PFSK-1 (cell line): ENCODE data around the gene NYNRIN.

Experiments used
- FOXP2 ChIP-seq: optimal IDR thresholded peaks from 2 replicates; pipeline ENCODE3; 2011; ENCODE audit warnings: borderline replicate concordance, control low read depth, inconsistent platforms; ENCODE audit not compliant: insufficient read depth; ENCODE audit errors: extremely low read length, extremely low read depth
- POLR2AphosphoS5 ChIP-seq: IDR thresholded peaks from 2 replicates; pipeline ENCODE4 v1.6.1; 2012; ENCODE audit warnings: low read depth, mild to moderate bottlenecking, control low read depth, low read length, moderate library complexity
- REST ChIP-seq, 2 experiments: IDR thresholded peaks; 2 replicates each; pipeline versions ENCODE4 v1.6.1 to v1.8.0; 2011 to 2012; ENCODE audit warnings: low read depth in 2 of 2, low read length in 2 of 2, control low read depth in 1 of 2, inconsistent platforms in 1 of 2, mild to moderate bottlenecking in 1 of 2, moderate library complexity in 1 of 2; ENCODE audit not compliant: insufficient read depth in 1 of 2
- SIN3A ChIP-seq: IDR thresholded peaks from 2 replicates; pipeline ENCODE4 v1.6.1; 2012; ENCODE audit warnings: mild to moderate bottlenecking, low read length, moderate library complexity, borderline replicate concordance; ENCODE audit not compliant: insufficient read depth
- TAF1 ChIP-seq: IDR thresholded peaks from 2 replicates; pipeline ENCODE4 v1.6.1; 2012; ENCODE audit warnings: low read length, control low read depth, borderline replicate concordance; ENCODE audit not compliant: insufficient read depth

NYNRIN gene

DNA sequence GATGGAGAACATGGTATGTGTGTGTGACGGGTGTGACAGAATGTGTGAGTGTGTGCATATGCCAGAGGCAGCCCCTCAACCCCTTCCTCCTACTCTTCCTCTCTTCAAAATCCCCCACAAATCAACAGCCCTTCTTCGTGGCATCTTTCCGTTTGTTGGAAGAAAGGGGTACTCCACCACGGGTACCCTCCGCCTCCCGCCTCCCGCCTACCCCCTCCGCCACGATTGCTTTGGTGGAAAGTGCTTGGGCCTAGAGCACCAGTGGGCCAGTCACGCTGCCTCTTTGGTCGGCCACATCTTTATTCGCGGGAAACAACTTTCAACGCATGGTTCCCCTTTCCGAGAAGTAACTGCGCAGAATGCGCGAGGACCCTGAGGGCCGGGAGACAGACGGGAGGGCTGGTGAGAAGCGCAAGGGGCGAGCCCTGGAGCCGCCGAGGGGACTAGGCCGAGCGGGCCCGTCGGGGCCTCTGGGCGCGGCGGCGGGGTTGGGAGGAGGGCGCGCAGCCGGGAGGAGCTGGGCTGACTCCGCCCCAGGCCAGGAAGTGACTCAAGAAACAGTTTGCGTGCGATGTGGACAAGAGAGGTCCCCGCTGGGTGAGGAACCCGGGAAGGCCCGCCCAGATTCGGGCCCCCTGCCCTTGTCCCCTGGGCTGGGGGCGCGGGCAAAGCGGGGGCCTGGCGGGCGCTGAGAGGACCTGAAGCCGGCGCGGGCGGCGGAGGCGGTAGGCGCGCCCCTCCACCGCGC, 30.8 kb downstream of the NYNRIN start, which contains the start of the genes CBLN3 and KHNYN:
TSS of gene CBLN3 (minus strand) at position 274 of the 748 bp plus-strand sequence. CDS start 614 bp downstream, outside the sequence.
TSS of gene KHNYN (plus strand) at position 560 of the 748 bp plus-strand sequence. CDS start 777 bp downstream, outside the sequence.
- TF ChIP-seq TAF1 (no peak), POLR2AphosphoS5 (peak; percentile 68), REST (IDR thresholded peaks at IDR 0.05; ENCODE audit: insufficient read depth in 1 of 2, low read depth in 2 of 2, low read length in 2 of 2) (no peak), FOXP2 (peak; percentile 72)

DNA sequence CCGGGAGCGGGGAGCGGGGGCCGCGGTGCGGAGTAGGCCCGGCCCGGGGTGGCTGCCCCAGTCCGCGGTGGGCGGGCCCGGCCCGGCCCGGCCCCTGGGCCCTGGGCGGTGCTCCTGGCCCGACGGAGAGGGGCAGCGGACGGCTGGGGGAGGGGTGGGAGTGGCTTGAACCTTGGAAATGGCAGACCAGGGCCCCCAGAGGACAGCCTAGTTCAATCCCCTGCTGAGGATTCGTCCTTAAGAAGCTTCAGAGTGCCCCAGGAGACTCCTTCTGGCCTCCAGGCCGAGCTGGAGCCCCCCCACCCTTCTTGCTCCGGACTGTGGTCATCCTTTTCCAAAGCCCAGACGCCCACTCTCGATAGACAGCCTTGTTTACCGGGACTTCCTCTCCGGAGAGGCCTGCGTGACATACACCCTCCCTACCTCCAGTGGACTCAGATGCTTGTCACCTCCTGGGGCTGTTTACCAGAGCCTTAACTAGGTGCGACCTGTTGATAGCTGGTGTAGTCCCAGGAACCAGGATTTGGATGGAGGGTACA, 31.4 kb downstream of the NYNRIN start:
- TF ChIP-seq REST (IDR thresholded peaks at IDR 0.05; ENCODE audit: insufficient read depth in 1 of 2, low read depth in 2 of 2, low read length in 2 of 2) (no peak), POLR2AphosphoS5 (no peak), SIN3A (no peak), TAF1 (no peak), FOXP2 (no peak)

DNA sequence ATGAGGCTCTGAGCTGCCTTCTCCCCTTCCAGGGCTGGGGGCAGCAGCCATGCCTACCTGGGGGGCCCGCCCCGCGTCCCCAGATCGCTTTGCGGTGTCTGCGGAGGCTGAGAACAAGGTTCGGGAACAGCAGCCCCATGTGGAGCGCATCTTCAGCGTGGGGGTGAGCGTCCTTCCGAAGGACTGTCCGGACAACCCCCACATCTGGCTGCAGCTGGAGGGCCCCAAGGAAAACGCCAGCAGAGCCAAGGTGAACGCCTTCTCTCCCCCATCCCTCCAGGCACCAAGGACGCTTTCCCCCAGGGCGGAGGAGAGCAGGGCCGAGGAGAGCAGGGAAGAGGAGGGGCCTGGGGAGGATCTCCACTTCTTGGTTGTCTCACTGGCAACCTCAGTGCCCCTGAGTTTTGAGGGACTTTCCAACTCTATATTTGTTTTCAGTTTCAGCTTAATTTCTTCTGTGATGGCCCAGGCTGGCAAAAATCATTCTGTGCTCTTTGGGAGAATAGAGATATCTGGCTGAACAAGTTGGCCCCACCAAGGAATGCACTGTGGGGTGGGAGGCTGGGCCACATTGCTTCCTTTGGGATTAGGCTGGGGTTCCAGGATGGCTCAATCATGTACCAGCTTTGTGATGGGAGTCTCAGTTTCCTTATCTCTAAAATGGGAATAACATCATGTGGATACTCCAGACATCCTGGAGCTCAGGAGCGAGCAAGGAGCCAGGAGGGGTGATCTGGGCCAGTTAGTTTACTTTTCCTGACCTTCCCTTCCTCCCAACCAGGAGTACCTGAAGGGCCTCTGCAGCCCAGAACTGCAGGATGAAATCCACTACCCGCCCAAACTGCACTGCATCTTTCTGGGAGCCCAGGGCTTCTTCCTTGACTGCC, 32.1 kb downstream of the NYNRIN start:
- no peak for TF ChIP-seq POLR2AphosphoS5

- TF ChIP-seq FOXP2 (peak; percentile 54), SIN3A (no peak), POLR2AphosphoS5 (no peak), TAF1 (no peak)
These were observed 32.9 kb downstream of the NYNRIN start for GRCh38 chr14:24431569-24432258.

DNA sequence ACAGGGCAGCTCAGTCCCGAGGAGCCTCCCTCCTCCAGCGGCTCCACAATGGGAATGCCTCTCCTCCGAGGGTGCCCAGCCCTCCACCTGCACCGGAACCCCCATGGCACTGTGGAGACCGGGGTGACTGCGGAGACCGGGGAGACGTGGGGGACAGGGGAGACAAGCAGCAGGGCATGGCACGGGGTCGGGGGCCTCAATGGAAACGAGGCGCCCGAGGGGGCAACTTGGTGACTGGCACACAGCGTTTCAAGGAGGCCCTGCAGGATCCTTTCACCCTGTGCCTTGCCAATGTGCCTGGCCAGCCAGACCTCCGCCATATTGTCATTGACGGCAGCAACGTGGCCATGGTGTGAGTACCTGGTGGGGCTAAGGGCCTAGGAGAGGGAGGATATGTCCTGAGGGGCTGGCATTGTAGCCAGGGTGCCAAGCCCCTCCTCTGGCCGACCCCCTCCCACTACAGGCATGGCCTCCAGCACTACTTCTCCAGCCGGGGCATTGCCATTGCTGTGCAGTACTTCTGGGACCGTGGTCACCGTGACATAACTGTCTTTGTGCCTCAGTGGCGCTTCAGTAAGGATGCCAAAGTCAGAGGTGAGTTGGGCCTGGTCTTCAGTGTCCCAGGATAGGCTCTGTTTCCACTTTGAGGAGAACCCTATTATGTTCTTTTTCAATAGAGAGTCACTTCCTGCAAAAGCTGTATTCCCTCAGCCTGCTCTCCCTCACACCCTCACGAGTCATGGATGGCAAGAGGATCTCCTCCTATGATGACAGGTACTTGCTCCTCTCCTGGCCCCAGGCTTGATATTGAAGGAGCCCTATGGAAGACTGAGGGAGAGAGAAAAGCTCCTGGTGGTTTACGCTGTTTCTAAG, 33.7 kb downstream of the NYNRIN start:
- TF ChIP-seq POLR2AphosphoS5 (no peak), TAF1 (no peak), REST (IDR thresholded peaks at IDR 0.05; ENCODE audit: insufficient read depth in 1 of 2, low read depth in 2 of 2, low read length in 2 of 2) (no peak), FOXP2 (no peak), SIN3A (no peak)
